H9 (cell line): ENCODE data around the gene SELENOK. TPM values are rescaled to one million over a fixed set of nuclear protein-coding genes. Genes with fewer than 3 reads are reported as not detected.

Source experiments
- DNase-seq: peaks from one replicate; pipeline ENCODE4 v3.0.0-alpha.2; 2017
- H2AFZ ChIP-seq: one replicate; pipeline ENCODE4 v1.6.1; 2013; ENCODE audit warnings: mild to moderate bottlenecking, low read length, control low read depth, moderate library complexity
- H2AK5ac ChIP-seq: 2 replicates; pipeline ENCODE4 v1.6.1; 2013; ENCODE audit warnings: low read length, control low read depth, mixed read lengths; ENCODE audit not compliant: insufficient read length
- H2BK120ac ChIP-seq: one replicate; pipeline ENCODE4 v1.6.1; 2013; ENCODE audit warnings: low read depth, mild to moderate bottlenecking, low read length, control low read depth, inconsistent platforms; ENCODE audit not compliant: poor library complexity, severe bottlenecking
- H2BK12ac ChIP-seq: 2 replicates; pipeline ENCODE4 v1.6.1; 2013; ENCODE audit warnings: low read length, control low read depth, mixed read lengths, low read depth; ENCODE audit not compliant: insufficient read length
- H2BK15ac ChIP-seq: 2 replicates; pipeline ENCODE4 v1.6.1; 2013; ENCODE audit warnings: low read depth, low read length, control low read depth
- H2BK20ac ChIP-seq: one replicate; pipeline ENCODE4 v1.6.1; 2013; ENCODE audit warnings: low read depth, mild to moderate bottlenecking, low read length, control low read depth, inconsistent platforms; ENCODE audit not compliant: poor library complexity, severe bottlenecking
- H2BK5ac ChIP-seq: 2 replicates; pipeline ENCODE4 v1.6.1; 2013; ENCODE audit warnings: low read length, control low read depth, mixed read lengths; ENCODE audit not compliant: insufficient read length
- H3K14ac ChIP-seq: 2 replicates; pipeline ENCODE4 v1.6.1; 2013; ENCODE audit warnings: low read length, control low read depth; ENCODE audit not compliant: insufficient read depth
- H3K18ac ChIP-seq: 2 replicates; pipeline ENCODE4 v1.6.1; 2013; ENCODE audit warnings: low read depth, mild to moderate bottlenecking, mixed read lengths, low read length, control low read depth; ENCODE audit not compliant: insufficient read length
- H3K23ac ChIP-seq: 2 replicates; pipeline ENCODE4 v1.6.1; 2013; ENCODE audit warnings: low read length, control low read depth, mixed read lengths, low read depth; ENCODE audit not compliant: insufficient read length
- H3K23me2 ChIP-seq: 2 replicates; pipeline ENCODE4 v1.6.1; 2013; ENCODE audit warnings: low read depth, mild to moderate bottlenecking, mixed read lengths, low read length, control low read depth; ENCODE audit not compliant: insufficient read length, poor library complexity, severe bottlenecking
- H3K27ac ChIP-seq: 2 replicates; pipeline ENCODE4 v1.5.1; 2013; ENCODE audit warnings: low read length, control low read depth, mixed read lengths, low read depth; ENCODE audit not compliant: insufficient read length
- H3K27me3 ChIP-seq: 2 replicates; pipeline ENCODE4 v1.6.1; 2013; ENCODE audit warnings: low read length, control low read depth, inconsistent platforms; ENCODE audit not compliant: insufficient read depth
- H3K4ac ChIP-seq: 2 replicates; pipeline ENCODE4 v1.6.1; 2013; ENCODE audit warnings: low read depth, mild to moderate bottlenecking, control low read depth, inconsistent platforms, low read length, moderate library complexity
- H3K4me1 ChIP-seq: 2 replicates; pipeline ENCODE4 v1.6.1; 2013; ENCODE audit warnings: low read length, control low read depth, inconsistent platforms; ENCODE audit not compliant: insufficient read depth
- H3K4me2 ChIP-seq: 2 replicates; pipeline ENCODE4 v1.6.1; 2013; ENCODE audit warnings: low read length, control low read depth, mixed read lengths; ENCODE audit not compliant: insufficient read length, insufficient read depth
- H3K56ac ChIP-seq: 2 replicates; pipeline ENCODE4 v1.6.1; 2013; ENCODE audit warnings: low read depth, mild to moderate bottlenecking, mixed read lengths, low read length, control low read depth; ENCODE audit not compliant: insufficient read length
- H3K79me1 ChIP-seq: 2 replicates; pipeline ENCODE4 v1.6.1; 2013; ENCODE audit warnings: low read depth, mild to moderate bottlenecking, moderate library complexity, low read length, control low read depth, inconsistent platforms; ENCODE audit not compliant: insufficient read depth, poor library complexity, severe bottlenecking
- H3K79me2 ChIP-seq: 2 replicates; pipeline ENCODE4 v1.6.1; 2013; ENCODE audit warnings: low read length, control low read depth, inconsistent platforms; ENCODE audit not compliant: insufficient read depth
- H3K9ac ChIP-seq: 2 replicates; pipeline ENCODE4 v1.6.1; 2013; ENCODE audit warnings: low read length, control low read depth, mixed read lengths; ENCODE audit not compliant: insufficient read length; ENCODE audit errors: extremely low read depth
- H3K9me3 ChIP-seq: one replicate; pipeline ENCODE4 v1.6.1; 2013; ENCODE audit warnings: low read depth, low read length, inconsistent platforms; ENCODE audit not compliant: control insufficient read depth
- H3T11ph ChIP-seq: one replicate; pipeline ENCODE4 v1.6.1; 2013; ENCODE audit warnings: mild to moderate bottlenecking, low read length, control low read depth, inconsistent platforms
- H4K20me1 ChIP-seq: one replicate; pipeline ENCODE4 v1.6.1; 2013; ENCODE audit not compliant: control insufficient read depth, insufficient read length, insufficient read depth
- H4K5ac ChIP-seq: 2 replicates; pipeline ENCODE4 v1.6.1; 2013; ENCODE audit warnings: low read depth, mild to moderate bottlenecking, mixed read lengths, low read length, control low read depth; ENCODE audit not compliant: insufficient read length
- H4K8ac ChIP-seq: replicated peaks from 2 replicates; pipeline ENCODE4 v1.6.1; 2013; ENCODE audit warnings: low read length, control low read depth, mixed read lengths, low read depth; ENCODE audit not compliant: insufficient read length
- H4K91ac ChIP-seq: 2 replicates; pipeline ENCODE4 v1.6.1; 2013; ENCODE audit warnings: low read depth, mild to moderate bottlenecking, moderate library complexity, mixed read lengths, low read length, control low read depth; ENCODE audit not compliant: insufficient read length
- H3K27ac Mint-ChIP-seq, 3 experiments: 2 replicates in 2 of 3; 3 replicates in 1 of 3; pipeline ENCODE4 v1.8.0; 2020 to 2021; ENCODE audit warnings: mixed read lengths in 3 of 3, mild to moderate bottlenecking in 1 of 3, moderate library complexity in 1 of 3
- H3K27me3 Mint-ChIP-seq: 2 replicates; pipeline ENCODE4 v1.8.0; 2021; ENCODE audit warnings: low read depth, mild to moderate bottlenecking, moderate library complexity, mixed read lengths
- H3K36me3 Mint-ChIP-seq, 3 experiments: 2 replicates in 2 of 3; 3 replicates in 1 of 3; pipeline ENCODE4 v1.8.0; 2020 to 2021; ENCODE audit warnings: low read depth in 3 of 3, mixed read lengths in 3 of 3; ENCODE audit not compliant: insufficient read depth in 1 of 3
- H3K4me1 Mint-ChIP-seq, 2 experiments: 2 replicates each; pipeline ENCODE4 v1.8.0; 2020; ENCODE audit warnings: mixed read lengths in 2 of 2
- H3K4me3 Mint-ChIP-seq, 2 experiments: 2 replicates in 1 of 2; 3 replicates in 1 of 2; pipeline ENCODE4 v1.8.0; 2020 to 2021; ENCODE audit warnings: mild to moderate bottlenecking in 2 of 2, mixed read lengths in 2 of 2, moderate library complexity in 1 of 2
- H3K9me3 Mint-ChIP-seq, 2 experiments: 2 replicates in 1 of 2; 3 replicates in 1 of 2; pipeline ENCODE4 v1.8.0; 2020; ENCODE audit warnings: mild to moderate bottlenecking in 2 of 2, mixed read lengths in 2 of 2, moderate library complexity in 1 of 2
- WGBS: extraction: QIAGEN DNeasy Blood & Tissue Kit; methylation state at CpG from one replicate; pipeline ENCODE4 v1.1.7; 2013; ENCODE audit warnings: missing lambda C conversion rate, low lambda C conversion rate, mixed read lengths; ENCODE audit not compliant: insufficient read length; ENCODE audit errors: extremely low coverage; 5-methylcytosine and 5-hydroxymethylcytosine counted together
- total RNA-seq: library from RNA; stranded (reverse); gene quantifications from 2 replicates; pipeline ENCODE4 v1.2.1, GENCODE V29; 2021
- TF ChIP-seq, protein P1 (sequence below): fragments of 200-600 bp; sonication (generic); conservative IDR thresholded peaks from 3 replicates; pipeline ENCODE4 v1.8.0; 2021; ENCODE audit warnings: antibody characterized with exemption, mild to moderate bottlenecking

Gene SELENOK
- total RNA-seq, 1 experiment from 2014 or later, result 34.6 TPM

DNA sequence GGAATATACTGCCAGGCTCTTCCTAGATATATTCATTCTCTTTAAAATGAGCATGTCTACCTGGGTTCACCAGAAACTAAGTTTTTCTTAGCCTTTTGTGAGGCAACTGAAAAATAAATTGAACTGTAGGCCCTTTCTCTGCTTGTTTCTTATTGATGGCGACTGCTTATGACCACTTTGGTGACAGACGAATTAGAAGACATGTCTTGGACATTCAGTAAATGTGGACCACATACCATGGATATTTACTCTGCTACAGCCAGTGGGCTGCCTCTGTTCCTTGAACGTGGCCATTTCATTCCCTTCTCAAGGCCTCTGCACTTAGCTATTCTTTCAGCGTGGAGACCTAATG lies 603 bp upstream of the SELENOK start:
- H3K27me3 Mint-ChIP-seq, result peaks cover 33% of the 10 kb centered on the region
- H3K27ac Mint-ChIP-seq, result peak overlapping the region; percentile 93 to 99 (median 98)
- peak overlapping the region; percentile 33 for H3K9ac ChIP-seq
- H3K4me2 ChIP-seq, result peak overlapping the region; percentile 94
- H2BK15ac ChIP-seq, result no peak overlapping the region
- H3K27me3 ChIP-seq, result no peaks in the 10 kb centered on the region
- no peak overlapping the region for H3K4ac ChIP-seq
- H2BK20ac ChIP-seq, result no peak overlapping the region
- peak overlapping the region; percentile 79 for H3K18ac ChIP-seq
- peaks cover 8% of the 10 kb centered on the region; the same call in 1 of the 2 replicates for H3K79me2 ChIP-seq
- H3K36me3 Mint-ChIP-seq, result peaks cover 6 to 11% (median 11%) of the 10 kb centered on the region in 3 experiments; a peak in 5 of 7 replicates
- H2BK120ac ChIP-seq, result peak overlapping the region; percentile 67
- whole genome bisulfite sequencing, result no CpG with 5 or more reads among the region's 4 CpGs
- peaks cover 2% of the 10 kb centered on the region; the same call in 1 of the 2 replicates for H3K4me1 ChIP-seq
- H4K5ac ChIP-seq, result no peak overlapping the region
- H3K4me1 Mint-ChIP-seq, result peaks cover 19 to 23% of the 10 kb centered on the region in 2 experiments
- H3K4me3 Mint-ChIP-seq, result peak overlapping the region; percentile 95 to 97
- H3K79me1 ChIP-seq, result peaks cover 5% of the 10 kb centered on the region
- no peak overlapping the region for H3K23ac ChIP-seq
- no peaks in the 10 kb centered on the region for H3K9me3 ChIP-seq
- H3K27ac ChIP-seq, result peak overlapping the region; percentile 74
- no peak overlapping the region for H3K14ac ChIP-seq
- peak overlapping the region; percentile 91 for H3T11ph ChIP-seq
- H4K20me1 ChIP-seq, result no peaks in the 10 kb centered on the region
- H3K23me2 ChIP-seq, result peaks cover 12% of the 10 kb centered on the region
- no peak overlapping the region for H3K56ac ChIP-seq
- no peak overlapping the region for H4K91ac ChIP-seq
- H2AK5ac ChIP-seq, result no peak overlapping the region
- TF ChIP-seq, protein P1, sequence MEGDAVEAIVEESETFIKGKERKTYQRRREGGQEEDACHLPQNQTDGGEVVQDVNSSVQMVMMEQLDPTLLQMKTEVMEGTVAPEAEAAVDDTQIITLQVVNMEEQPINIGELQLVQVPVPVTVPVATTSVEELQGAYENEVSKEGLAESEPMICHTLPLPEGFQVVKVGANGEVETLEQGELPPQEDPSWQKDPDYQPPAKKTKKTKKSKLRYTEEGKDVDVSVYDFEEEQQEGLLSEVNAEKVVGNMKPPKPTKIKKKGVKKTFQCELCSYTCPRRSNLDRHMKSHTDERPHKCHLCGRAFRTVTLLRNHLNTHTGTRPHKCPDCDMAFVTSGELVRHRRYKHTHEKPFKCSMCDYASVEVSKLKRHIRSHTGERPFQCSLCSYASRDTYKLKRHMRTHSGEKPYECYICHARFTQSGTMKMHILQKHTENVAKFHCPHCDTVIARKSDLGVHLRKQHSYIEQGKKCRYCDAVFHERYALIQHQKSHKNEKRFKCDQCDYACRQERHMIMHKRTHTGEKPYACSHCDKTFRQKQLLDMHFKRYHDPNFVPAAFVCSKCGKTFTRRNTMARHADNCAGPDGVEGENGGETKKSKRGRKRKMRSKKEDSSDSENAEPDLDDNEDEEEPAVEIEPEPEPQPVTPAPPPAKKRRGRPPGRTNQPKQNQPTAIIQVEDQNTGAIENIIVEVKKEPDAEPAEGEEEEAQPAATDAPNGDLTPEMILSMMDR, result no peak
- no peaks in the 10 kb centered on the region; a peak in 1 of 5 replicates for H3K9me3 Mint-ChIP-seq
- peak overlapping the region; percentile 90 for H2BK12ac ChIP-seq
- no peak overlapping the region for H2BK5ac ChIP-seq
- no peak overlapping the region for H4K8ac ChIP-seq
- peak overlapping the region; percentile 24 for H2AFZ ChIP-seq
- DNase-seq, result no peak
